SW480 (cell line): Measurements from ENCODE around the gene NFATC1.

Experiments used
- DNase-seq: peaks from one replicate; pipeline ENCODE4 v3.0.0-alpha.2; 2016; ENCODE audit warnings: low spot score

The NFATC1 gene

DNA sequence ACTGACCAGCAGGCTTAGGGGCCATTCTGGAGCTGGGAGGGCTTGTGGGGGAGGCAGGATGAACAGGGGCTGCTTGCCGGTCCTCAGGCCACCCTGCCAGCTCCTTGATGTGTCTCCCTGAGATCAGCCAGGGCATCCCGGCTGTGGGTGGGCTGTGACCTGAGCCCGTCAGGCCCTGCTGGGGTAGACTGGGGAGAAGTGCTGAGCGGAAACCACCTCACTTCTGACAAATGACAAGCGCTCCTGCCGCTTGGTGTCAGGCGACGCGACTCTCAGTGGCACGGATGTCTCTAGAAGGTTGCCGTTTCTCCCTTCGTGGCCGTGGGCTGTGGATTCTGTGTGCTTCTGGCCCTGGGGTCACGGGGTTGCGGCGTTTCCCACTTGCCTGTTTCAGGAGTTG, 45.7 kb downstream of the NFATC1 start:
- no peak for DNase-seq

DNA sequence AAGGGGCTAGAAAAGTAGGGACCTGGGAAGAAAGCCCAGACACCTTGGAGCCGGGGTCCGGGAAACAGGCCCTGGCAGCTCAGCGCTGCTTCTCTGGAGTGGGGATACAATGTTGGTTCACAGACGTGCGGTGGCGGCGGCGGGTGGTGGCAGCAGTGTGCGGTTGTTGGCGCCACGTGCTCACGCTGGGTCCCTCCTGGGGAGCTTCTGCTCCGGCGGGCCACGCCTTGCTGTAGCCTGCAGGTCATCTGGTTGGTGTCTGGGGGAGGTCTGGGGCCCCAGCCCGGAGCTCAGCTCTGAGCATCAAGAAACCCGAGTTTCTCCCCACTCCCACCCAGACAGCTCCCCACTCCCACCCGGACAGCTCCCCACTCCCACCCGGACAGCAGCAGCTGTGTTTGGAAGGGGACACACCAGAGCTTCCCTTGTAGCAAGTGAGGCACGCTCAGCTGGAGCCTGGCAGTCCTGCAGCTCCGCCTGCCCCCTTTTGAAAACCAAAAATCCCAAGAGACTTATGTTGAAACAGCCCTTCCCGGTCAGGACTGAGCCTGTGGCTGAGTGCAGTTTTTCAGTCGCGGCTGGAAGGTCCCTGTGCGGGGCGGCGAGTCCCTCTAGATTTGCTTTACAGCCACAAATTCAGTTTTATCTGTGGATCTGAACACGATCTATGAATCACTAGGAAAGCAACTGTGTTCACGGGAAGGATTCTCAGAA, 46.9 kb downstream of the NFATC1 start:
- DNase-seq = no peak

DNA sequence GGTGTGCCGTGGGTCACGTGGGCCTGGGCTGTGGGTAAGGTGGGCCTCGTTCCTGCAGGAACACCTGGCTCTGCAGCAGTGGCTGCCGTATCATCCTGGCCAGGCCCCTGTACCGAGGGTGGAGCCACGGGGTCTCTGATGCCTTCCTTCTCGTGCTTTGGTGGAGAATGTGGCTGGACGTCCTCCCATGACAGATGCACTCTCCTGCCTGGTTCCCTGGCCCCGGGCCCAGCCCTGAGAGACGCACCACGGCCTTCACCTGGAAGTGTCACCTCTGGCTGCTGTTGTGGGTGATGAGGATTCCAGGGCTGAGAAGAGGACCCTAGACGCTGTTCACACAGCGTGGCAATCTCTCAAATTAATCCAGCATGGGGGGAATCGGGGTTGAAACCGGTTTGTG, 49.5 kb downstream of the NFATC1 start:
- no peak for DNase-seq

DNA sequence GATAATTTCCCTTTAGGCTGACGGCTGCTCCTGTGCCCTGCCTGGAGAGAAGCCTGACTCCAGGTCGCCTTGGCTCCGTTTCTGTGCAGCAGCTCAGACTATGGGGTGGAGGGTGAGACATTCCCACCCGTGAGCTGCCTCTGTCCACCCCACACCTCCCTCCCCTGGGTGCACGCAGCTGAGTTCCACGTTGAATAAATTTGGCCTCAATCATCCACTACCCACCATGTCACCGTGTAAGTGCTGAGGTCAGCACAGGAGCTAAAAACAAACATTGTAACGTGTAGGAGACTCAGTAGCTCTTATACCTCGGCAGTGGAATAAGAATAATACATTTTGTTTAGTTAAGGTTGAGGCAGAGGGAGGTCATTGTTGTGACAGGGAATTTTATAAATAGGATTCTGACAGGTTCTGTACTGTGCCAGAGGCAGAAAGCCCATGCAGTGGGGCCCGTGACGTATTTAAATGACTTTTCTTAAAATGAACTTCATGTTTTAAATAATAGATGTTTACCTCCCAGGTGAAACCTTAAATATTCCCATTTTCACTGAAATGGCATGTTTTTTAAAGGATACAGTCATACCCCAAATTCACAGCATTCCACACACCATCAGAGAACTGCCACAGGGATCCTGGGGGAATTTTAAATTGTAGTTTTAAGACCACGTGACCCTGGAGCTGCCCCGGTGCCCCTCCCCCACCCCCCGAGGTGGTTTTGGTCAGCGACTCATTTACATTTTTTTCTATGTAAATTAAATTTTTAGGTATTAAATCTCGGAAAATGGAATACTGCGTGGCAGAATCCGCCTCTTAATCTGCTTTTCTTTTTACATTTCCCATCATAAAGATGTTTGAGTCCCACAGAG, 50.2 kb downstream of the NFATC1 start:
- DNase-seq = no peak

DNA sequence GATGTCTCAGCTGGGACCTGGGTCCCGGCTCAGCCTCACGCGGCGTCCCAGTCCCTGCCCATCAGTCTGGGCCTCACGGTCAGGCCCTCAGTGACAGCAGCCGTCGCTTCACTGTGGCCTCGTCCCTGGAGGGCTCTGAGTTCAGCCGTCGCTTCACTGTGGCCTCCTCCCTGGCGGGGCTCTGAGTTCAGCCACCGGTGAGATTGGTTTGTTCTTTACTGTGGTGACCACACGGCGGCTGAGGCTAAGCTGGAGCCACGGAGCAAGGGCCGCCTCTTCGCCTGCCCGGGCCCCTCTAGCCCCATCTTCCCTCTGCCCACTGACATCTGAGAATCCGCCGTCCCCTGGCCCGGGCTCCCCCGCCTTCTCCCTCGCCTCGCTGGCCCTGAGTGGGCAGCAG, 51.2 kb downstream of the NFATC1 start:
- DNase-seq = no peak

DNA sequence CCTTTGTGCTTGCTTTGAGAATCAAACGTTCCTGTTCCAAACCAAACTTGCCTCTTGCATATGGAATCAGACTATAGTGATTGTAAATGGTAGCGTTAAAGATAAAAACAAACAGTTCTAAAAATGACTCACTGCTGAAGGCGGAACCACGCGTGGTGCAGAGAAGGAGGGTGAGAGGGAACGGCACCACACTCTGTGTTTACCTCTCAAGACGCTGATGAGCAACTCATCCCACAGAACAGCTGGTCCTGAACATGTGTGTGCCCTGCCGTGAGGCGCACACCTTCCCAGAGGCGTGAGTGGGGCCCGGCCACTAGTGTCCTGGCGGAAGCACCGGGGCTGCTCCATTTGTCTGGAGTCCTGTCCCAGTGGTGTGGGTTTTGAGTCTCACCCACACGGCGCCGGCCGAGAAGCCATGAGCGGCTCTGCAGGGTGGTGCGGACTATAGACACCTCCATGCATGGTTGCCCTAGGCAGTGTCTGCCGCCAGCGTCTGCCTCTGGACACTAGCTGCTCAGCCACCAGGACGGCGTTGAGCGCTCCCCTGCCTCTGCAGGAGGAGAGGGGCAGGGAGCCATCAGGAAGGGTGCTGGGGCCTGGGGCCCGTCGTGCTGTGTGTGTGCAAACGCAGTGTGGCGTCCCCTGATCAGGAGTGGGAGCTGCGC, 52.1 kb downstream of the NFATC1 start:
- no peak for DNase-seq

DNA sequence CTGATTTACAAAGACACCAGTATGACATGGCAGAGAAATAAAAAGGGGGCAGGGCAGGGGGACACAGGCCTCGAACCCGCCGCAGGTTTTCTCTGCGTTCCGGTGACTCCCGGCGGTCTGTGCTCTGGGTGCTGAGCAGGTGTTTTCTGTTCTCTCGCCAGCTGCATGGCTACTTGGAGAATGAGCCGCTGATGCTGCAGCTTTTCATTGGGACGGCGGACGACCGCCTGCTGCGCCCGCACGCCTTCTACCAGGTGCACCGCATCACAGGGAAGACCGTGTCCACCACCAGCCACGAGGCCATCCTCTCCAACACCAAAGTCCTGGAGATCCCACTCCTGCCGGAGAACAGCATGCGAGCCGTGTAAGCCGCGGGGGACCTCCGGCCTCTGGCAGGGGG, 52.9 kb downstream of the NFATC1 start:
- no peak for DNase-seq

DNA sequence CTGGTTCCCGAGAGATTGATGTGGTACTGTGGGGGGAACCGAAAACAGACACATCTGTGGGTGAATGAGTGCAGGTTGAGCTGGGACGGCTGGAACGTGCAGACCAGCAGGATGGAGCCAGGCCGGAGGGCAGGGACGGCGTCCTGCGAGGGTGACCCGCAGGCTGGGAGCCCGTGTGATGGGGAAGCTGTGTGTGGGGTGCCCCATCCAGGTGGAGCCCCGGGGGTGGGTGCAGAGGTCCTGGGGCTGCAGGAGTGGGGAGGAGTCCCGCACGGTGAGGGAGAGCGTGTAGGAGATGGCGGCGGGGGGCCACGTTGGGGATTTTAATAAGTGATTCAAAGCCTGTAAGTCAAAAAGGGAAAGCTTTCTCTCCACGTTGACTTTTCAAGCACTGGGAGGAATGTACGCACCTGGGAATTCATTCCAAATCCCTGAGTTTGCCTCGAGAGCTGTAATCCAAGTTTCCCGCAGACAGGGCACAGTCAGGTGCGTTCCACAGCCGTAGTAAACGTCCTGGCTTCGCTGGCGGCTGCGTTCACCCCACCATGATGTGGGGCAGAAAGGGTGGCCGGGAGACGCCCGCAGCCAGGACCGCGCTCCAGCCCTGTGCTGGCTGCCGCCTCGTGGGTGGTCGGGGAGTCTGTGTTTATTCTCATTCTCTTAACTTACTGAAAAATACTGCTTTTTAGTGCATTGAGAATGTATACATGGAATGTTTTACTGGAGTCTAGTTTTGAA, 54.0 kb downstream of the NFATC1 start:
- no peak for DNase-seq

DNA sequence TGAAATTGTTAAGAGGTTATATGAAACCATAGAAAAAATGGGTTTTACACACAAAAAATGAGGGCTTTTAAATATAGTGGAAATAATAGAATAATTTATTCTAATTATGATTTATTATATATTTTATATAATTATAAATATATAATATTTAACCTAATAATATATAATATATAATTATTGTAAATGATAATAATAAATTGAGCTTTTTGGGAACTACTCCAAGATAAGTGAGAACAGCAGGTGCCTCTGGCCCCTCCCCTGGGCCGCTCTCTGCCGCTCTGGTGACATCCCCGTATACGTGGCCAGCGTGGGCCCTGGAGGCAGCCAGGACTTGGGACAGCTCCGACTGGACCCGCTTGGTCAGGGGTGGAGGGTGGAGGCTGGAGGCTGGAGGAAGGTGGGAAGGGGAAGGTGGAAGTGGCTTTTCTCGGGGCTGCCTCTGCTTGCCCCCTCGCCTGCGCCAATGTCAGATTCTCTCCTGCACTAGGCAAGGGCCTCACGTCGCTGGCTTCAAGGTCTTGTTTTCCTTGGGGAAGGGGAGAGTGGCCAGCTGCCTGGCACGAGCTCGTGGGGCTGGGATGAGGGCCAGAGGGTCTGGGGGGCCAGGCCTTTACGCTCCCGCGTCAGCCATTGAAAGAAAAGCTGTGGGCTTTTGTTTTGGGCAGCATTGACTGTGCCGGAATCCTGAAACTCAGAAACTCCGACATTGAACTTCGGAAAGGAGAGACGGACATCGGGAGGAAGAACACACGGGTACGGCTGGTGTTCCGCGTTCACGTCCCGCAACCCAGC, 54.8 kb downstream of the NFATC1 start:
- no peak for DNase-seq

DNA sequence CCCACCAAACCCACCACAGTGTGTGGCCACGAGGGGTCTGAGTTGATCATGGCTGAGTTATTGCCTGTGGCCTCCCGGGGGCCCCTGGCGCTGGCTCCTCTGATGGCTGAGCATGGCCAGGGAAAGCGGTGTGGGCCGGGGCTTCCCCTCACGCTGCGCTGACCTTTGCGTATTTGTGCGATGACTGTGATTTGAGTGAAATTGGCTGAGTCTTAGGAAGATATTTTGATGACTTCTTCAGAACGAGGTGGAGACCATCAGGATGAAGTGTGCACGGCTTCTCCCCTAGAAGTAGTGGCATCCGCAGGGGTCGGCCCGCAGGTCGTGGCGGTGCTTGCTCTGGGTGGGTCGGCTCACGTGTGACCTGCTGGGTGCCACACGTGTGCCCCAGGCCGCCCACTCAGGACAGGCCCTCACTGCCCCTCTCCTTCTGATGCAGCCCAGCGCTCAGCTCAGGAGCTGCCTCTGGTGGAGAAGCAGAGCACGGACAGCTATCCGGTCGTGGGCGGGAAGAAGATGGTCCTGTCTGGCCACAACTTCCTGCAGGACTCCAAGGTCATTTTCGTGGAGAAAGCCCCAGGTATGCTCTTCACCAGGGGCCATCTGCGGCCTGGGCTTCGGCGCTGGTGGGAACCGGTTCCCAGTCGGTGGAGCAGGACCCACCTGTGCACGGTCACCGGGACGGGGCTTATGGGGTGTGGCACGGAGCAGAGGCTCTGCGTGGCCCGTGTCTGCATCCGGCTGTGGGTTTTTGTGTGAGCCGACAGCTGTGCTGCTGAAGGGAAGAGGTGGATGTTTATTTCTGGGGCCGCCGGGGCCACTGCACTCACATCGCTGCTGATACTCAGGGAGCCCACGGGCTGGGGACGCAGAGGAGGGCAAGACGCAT, 55.8 kb downstream of the NFATC1 start:
- DNase-seq = no peak

DNA sequence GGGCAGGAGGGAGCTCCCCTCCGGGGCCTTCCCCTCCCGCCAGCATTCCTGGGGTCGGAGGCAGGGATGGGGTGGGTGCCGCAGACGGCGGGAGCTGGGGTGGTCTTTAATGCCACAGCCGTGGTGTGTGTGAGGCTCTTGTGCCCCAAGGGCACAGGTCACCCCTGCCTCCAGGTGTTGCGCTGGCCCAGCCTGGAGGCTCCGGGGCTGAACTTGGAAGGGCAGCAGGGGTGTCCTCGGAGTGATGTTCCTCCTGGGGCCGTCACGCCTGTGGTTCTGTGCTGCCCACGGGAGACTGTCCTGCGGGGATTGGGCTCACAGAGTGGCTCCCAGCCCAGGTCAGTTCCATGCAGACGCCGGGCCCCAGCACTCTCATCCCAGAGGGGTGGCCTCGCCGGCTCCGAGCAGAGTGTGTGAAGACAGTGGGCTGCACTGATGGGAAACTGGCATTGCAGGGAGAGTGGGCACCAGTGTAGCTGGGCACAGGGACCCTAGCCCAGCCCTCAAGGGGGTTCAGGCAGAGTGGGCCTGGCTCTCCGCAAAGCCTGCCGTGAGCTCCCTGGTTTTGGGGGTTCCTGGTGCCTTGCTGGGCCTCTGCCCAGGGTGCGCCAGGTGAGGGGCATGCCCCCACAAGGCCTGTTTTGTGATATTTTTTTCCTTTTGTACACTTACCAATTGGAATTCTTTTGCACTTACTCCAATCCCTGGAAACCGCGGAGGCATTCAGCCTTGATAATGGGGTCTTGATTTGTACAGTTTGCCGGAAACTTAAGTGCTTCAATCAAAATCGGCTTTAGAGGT, 56.7 kb downstream of the NFATC1 start:
- DNase-seq = no peak

DNA sequence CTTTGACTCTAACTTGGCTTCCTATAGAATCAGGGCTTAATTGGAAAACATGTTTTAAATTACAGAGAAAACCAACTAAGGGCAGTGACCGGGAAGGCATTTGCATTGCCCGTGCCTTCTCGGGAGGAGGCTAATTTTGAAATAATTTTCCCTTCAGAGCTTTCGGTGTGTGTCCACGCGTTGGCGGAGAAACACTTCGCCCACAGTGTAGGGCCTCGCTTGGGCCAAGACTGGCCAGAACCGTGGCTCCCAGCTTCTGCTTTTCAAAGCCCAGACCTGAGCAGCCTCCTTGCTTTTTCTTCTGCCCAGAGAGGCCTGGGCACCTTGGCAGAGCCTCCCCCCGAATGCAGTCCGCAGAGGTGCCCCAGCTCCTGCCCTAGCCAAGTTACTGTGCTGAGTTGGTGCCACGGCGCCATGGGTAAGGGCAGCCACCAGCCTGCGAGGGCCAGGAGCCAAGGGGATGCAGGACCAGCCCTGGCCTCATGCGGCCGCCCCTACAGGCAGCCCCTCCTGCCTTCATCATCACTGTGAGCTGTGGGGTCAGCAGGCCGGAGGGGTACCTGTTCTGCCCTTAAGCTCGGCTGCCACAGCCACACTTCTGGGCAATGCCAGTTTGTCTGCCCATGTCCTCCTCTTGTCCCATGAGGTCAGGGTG, 57.4 kb downstream of the NFATC1 start:
- DNase-seq = no peak

DNA sequence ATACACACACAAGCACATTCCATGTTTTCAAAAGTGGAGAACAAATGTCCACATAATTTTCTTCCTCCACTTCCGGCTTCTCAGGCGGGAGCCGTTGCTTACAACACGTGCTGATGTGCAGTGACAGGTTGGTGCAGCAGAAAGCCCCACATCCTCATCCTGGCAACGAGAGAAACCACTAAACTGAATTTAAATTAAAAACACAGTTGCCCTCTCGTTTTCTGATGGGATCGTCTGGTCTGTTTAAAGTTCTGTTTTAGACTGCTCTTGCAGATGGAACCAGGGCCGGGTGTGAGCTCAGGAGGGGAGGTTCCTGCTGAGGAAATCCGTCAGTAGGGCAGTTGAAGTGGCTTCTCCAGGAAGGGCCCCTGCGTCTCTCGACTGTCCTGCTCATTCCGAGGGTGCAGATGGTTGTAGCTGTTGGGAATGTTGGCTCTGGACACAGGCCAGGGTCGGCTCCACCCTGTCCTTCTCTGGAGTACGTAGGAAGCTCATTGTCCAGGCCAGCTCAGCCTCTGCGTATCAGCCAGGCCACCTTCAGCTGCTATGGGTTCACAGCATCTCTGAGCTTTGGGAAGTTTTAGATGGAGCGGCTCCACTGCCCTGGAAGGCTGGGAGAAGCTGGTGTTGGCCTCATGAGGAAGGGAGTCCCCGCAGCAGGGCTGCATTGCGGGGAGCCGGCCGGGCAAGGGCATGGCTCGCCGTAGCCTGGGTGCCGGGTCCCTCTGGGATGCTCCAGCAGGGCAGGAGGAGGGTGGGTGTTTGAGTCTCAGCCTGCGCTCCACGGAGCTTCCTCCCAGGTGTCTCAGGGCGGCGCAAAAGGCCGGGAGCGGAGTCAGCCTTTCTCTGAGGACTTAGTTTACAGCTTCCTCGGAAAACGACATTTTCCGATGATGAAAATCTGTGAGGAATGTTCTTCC, 58.3 kb downstream of the NFATC1 start:
- DNase-seq = no peak

DNA sequence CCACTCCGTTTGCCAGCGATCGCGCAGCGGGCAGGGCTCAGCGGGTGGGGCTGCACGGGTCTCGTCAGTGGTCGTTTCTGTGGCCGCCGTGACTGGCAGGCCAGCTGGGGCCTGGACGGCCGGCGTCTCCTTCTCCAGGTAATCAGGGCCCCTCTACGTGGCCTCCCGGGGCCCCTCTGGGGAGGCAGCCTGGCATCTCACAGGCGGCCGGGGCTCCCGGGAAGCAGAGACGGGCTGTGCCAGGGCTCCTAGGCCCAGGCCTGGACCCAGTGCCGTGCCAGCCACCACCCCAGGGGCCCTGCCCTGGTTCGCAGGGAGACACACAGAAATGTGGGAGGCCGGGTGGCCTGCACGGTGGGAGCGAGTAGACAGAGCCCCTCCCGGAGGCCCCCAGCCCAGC, 59.5 kb downstream of the NFATC1 start:
- no peak for DNase-seq

DNA sequence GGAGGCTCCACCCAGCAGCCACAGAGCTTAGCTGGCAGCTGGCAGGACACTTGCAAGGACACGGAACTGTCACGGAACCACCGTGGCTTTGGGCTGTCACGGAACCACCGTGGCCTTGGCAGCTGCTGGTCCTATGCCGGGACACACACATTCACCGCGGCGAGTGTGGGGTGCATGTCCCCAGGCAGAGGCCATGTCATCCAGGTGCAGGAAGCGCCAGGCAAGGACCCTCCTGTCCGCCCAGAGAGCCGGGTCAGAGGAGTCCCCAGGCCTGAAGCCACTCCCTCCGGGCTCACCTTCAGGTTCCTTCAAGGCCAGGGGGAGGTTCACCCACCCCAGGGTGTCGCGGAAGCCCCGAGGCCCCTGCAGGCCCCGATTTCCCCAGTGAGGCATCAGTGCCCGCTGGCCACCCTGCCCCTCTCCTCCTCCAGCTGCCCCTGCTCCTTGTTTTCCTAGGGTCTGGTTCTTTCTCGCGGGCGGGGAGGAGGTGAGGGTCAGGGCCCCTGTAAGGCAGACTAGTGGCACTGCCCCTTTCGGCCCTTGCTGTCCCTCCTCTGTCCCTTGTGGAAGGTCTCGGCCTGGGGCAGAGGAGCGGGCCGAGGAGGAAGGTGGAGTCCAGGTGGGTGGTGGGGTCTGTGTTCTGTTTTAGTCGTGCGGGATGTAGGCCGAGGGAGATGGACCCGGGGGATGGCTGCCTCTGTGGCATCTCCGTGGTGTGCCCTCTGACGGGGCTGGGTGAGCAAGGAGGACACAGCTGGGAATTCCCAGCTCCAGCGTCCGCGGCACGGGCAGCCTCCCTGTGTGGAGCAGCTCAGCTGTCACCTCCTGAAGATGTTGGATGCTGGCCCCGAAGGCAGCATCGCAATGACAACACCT, 60.6 kb downstream of the NFATC1 start:
- no peak for DNase-seq

DNA sequence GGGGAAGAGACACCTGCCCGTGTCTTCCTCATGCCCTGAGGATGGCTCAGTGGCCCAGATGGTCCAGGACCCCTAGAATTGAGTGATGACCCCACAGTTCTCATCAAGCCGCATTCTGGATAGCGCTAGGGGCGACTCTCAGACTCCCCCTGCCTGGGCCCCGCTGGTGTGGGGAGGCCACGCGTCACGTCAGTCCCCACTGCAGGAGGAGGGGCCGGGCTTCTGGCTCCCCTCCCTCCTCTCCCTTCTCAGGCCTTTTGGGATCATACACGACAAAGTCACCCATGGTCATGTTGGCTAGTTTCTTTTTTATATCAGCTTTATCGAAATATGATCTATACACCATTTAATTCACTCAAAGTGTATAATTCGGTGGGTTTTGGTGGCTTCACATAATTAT, 61.5 kb downstream of the NFATC1 start:
- no peak for DNase-seq

DNA sequence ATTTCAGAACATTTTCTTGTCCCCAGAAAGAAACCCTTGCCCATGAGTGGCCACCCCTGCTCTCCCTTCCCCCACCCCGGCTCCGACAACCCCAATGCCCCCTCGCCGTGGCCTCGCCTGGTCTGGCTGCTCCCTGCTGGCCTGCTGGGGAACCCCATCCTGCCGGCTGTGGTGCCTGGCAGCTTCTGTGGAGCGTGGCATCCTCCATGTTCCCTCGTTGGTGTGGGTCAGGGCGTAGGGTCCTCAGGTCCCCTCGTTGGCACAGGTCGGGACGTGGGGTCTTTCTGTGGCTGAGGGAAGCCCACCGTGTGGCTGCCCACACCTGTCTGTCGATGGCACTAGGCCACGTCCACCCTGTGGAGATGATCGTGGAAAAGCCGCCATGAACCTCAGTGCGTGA, 61.9 kb downstream of the NFATC1 start:
- DNase-seq = no peak
